Immature natural killer cell (primary cell): ENCODE results near the gene UNC5C. TPM values are rescaled to one million over a fixed set of nuclear protein-coding genes. Genes with fewer than 3 reads are reported as not detected.

ENCODE experiments used
- DNase-seq, 3 donors: peaks; one replicate each; pipeline ENCODE4 v3.0.0; 2022; ENCODE audit warnings: mixed read lengths in 1 of 3
- H3K27ac Mint-ChIP-seq, 6 donors: one replicate each; pipeline ENCODE4 v1.8.0; 2020; ENCODE audit warnings: mixed read lengths in 6 of 6, mild to moderate bottlenecking in 5 of 6, inconsistent platforms in 4 of 6, moderate library complexity in 3 of 6
- H3K27me3 Mint-ChIP-seq, 3 donors: one replicate each; pipeline ENCODE4 v1.8.0; 2020 to 2021; ENCODE audit warnings: low read depth in 3 of 3, mild to moderate bottlenecking in 3 of 3, mixed read lengths in 3 of 3, moderate library complexity in 3 of 3, inconsistent platforms in 1 of 3
- H3K36me3 Mint-ChIP-seq, 3 donors: one replicate each; pipeline ENCODE4 v1.8.0; 2020; ENCODE audit warnings: mixed read lengths in 3 of 3, inconsistent platforms in 2 of 3, mild to moderate bottlenecking in 2 of 3
- H3K4me1 Mint-ChIP-seq, 2 donors: one replicate each; pipeline ENCODE4 v1.8.0; 2020; ENCODE audit warnings: inconsistent platforms in 2 of 2, mild to moderate bottlenecking in 2 of 2, mixed read lengths in 2 of 2, moderate library complexity in 1 of 2
- H3K4me3 Mint-ChIP-seq, 5 donors: one replicate each; pipeline ENCODE4 v1.8.0; 2020; ENCODE audit warnings: mild to moderate bottlenecking in 5 of 5, mixed read lengths in 5 of 5, inconsistent platforms in 3 of 5, moderate library complexity in 3 of 5
- H3K9me3 Mint-ChIP-seq, 6 donors: one replicate each; pipeline ENCODE4 v1.8.0; 2020; ENCODE audit warnings: mild to moderate bottlenecking in 6 of 6, mixed read lengths in 6 of 6, inconsistent platforms in 4 of 6, moderate library complexity in 3 of 6
- polyA plus RNA-seq, 3 donors: library from polyadenylated mRNA; unstranded; fragments of 300-500 nt; fragmentation: Illumina TruSeq; gene quantifications; one replicate each; pipeline ENCODE4 v1.2.3, GENCODE V29; 2021

Gene UNC5C
- polyA plus RNA-seq, 3 donors from 2014 or later = not detected

DNA sequence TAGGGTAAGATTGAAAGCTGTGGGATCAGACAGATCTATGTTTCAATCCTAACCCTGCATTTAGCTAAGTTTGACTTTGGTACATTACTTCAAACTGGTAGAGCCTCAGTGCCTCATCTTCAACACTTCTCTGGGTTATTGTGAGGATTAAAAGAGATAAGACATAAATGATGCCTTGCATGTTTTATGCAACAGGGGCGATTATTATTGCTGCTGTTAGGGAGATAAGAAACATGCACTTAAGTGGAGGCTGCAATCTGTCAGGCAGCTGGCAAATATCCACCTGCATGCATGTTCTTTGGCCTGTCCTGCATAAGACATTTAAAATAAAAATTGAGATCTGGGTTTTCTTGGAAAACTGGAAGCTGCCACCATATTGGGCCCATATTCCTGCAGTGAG, 24.6 kb downstream of the UNC5C start:
- no peak overlapping the region for H3K27ac Mint-ChIP-seq
- peaks cover 0 to 2% (median 1%) of the 10 kb centered on the region in 3 donors for H3K27me3 Mint-ChIP-seq
- no peak overlapping the region for H3K4me3 Mint-ChIP-seq
- DNase-seq = no peak
- H3K4me1 Mint-ChIP-seq = no peaks in the 10 kb centered on the region
- peaks cover 0 to 5% (median 0%) of the 10 kb centered on the region in 6 donors for H3K9me3 Mint-ChIP-seq
- H3K36me3 Mint-ChIP-seq = peaks cover 0 to 3% (median 0%) of the 10 kb centered on the region in 3 donors

DNA sequence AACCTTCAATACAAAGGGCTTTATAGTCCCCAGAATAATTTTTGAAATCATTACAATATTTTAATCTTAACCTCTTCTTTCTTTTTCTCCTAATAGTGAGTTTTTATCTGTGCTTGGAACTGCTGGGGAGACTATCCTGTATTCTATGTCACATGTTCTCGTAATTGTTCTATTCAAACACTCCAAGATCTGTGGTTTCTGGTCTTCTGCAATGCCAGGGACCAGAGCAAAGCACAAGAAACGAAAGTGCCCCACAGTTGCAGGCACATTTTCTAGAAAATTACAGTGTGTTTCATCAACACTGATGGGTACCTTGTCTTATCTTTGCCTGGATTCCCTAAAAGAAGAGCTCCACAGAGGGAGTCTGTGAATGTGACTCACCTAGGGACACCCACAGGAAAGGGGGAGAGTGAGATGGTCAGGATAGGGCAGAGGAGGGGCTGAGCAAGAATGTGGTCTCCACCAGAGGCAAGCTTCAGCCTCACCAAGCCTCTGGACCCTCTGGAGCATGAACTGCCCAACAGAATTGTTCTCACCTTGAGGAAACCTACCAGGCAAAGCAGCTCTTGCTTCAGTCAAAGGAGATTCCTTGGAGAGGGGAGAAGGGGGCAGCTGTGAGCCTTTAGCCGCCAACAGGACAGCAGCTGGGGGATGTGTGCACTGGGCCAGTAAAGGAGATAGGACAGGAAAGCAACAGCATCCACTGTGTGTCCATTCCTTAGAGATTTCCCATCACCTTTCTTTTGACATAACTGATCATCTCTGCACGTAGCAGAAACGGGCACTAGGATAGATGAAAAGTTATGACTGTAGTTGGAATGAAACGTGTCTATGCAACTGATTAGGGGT, 25.9 kb downstream of the UNC5C start:
- H3K36me3 Mint-ChIP-seq = peaks cover 0 to 3% (median 0%) of the 10 kb centered on the region in 3 donors
- H3K27ac Mint-ChIP-seq = no peak overlapping the region
- H3K4me1 Mint-ChIP-seq = no peaks in the 10 kb centered on the region
- DNase-seq = no peak
- H3K4me3 Mint-ChIP-seq = no peak overlapping the region
- peaks cover 0 to 3% (median 2%) of the 10 kb centered on the region in 3 donors for H3K27me3 Mint-ChIP-seq
- peaks cover 0 to 5% (median 0%) of the 10 kb centered on the region in 6 donors for H3K9me3 Mint-ChIP-seq

DNA sequence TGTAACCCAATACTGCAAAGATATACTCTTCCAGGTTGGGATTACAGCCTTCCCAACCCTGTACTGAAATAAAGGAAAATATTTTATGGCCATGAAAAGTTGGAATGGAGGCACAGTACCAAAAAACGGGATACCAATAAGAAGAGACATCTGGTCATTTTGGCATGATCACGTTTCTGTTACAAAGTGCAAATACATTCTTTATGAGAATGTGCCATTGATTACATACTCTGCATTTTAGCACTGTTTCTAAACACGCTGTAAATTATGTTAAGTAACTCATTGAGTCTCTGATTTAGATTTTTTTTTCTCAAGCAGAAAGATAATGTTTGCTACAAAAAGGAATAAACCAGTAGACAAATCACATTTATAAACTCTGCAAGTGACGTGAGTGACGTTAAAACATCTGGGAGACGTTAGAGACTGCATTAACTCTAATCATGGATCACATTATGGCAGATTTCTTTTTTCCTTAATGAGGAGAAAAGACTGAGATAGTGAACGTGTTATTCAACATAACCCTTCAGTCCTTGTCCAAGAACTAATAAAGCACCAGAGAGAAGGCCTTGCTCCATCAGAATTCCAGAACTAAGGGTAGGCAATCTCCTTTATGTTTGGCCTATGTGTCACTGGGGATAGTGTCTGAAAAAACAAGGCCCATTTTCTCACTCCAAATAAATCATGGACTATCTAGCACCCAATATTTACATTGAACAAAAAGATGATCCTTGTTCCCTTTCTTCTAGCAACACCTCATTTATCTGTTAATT, 31.0 kb downstream of the UNC5C start:
- H3K4me3 Mint-ChIP-seq = no peak overlapping the region
- no peaks in the 10 kb centered on the region for H3K4me1 Mint-ChIP-seq
- H3K9me3 Mint-ChIP-seq = peaks cover 0 to 8% (median 2%) of the 10 kb centered on the region in 6 donors
- H3K36me3 Mint-ChIP-seq = peaks cover 0 to 3% (median 0%) of the 10 kb centered on the region in 3 donors
- H3K27me3 Mint-ChIP-seq = peaks cover 0 to 2% (median 2%) of the 10 kb centered on the region in 3 donors
- H3K27ac Mint-ChIP-seq = no peak overlapping the region
- no peak for DNase-seq

DNA sequence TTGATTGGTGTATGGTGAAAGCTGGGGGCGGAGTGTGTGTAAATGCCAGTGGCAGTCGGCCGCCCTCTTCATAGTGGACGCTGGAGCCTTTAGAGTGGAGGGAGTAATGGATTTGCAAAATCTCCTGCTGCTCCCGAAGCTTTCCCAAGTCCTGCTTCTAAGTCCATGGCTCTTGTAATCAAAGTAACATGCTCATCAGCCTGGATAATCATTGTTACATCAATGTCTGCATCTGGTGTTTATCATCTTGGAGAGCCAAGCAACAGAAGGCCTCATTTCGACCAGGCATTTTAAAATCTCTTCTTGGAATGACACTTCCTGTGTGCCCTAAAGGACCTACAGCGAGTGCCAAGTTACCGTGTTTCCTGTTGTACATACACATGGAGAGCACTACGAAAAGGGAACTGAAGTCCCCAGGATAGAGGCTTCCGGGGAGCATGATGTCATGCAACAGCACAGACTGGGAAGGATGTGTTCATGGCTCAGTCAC, 32.2 kb downstream of the UNC5C start:
- Mint-ChIP-seq H3K9me3 (peaks cover 0 to 8% (median 2%) of the 10 kb centered on the region in 6 donors), H3K36me3 (peaks cover 0 to 3% (median 0%) of the 10 kb centered on the region in 3 donors), H3K4me1 (no peaks in the 10 kb centered on the region), H3K4me3 (no peak overlapping the region), H3K27ac (no peak overlapping the region), H3K27me3 (peaks cover 0 to 2% (median 2%) of the 10 kb centered on the region in 3 donors)
- no peak for DNase-seq

DNA sequence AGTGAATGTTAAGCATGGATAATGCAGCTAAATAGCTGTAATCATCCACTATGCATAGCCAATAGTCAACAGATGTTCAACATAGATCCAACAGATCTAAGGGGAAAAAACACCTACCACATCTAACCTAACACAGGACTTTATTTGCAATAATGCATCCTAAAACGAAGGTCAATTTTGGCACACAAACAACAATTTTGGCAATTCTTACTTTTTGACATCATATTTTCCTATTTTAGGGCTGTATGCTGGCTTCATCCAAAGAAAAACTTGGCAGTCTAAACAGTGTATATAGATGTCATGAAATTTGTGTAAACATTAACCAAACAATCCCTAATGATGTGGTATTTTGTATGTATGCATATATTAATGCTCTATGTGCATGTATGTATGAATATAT, 33.2 kb downstream of the UNC5C start:
- Mint-ChIP-seq H3K27ac (no peak overlapping the region), H3K27me3 (peaks cover 0 to 2% (median 2%) of the 10 kb centered on the region in 3 donors), H3K4me3 (no peak overlapping the region), H3K36me3 (peaks cover 0 to 3% (median 0%) of the 10 kb centered on the region in 3 donors), H3K4me1 (no peaks in the 10 kb centered on the region), H3K9me3 (peaks cover 0 to 8% (median 4%) of the 10 kb centered on the region in 6 donors)
- DNase-seq = no peak

DNA sequence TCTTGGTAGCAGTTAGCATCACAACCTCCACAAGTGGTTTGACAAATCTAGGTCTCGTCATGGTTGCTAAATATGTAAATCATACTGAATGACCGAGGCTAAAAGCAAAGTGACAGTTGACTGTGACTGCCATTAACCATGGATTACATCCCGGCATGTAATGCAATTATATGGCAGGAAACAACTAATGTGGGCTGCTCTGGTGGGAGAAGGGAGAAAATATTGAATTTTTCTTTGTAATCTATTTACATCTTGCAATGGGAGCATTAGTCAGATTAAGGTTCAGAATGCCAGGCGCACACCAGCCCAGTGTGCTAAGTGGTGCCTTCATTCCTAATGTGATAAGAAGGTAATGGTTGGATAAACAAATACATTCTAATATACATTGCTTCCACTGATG, 35.8 kb downstream of the UNC5C start:
- H3K36me3 Mint-ChIP-seq = no peaks in the 10 kb centered on the region
- no peak overlapping the region for H3K27ac Mint-ChIP-seq
- peaks cover 0 to 8% (median 2%) of the 10 kb centered on the region in 6 donors for H3K9me3 Mint-ChIP-seq
- no peak for DNase-seq
- H3K4me1 Mint-ChIP-seq = no peaks in the 10 kb centered on the region
- H3K4me3 Mint-ChIP-seq = no peak overlapping the region
- H3K27me3 Mint-ChIP-seq = no peaks in the 10 kb centered on the region

DNA sequence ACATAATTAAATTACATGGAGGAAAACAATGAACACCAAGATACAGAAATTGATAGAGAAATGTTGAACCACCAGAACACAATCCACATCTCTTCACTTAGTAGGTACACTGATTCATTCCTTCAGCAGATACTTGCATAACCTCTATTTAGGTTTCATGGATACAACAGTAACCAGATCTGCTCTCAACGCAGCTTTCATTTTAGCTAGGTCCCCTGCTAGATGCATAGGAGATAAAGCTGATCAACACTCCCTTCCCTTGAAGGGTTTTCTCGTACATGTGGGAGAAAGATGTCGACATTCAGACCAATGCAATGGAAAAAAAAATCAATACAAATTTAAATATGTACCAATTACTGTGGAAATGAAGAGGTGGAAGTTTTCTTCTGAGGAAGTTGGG, 37.3 kb downstream of the UNC5C start:
- H3K4me1 Mint-ChIP-seq = no peaks in the 10 kb centered on the region
- H3K4me3 Mint-ChIP-seq = no peak overlapping the region
- no peak for DNase-seq
- peaks cover 0 to 9% (median 0%) of the 10 kb centered on the region in 6 donors for H3K9me3 Mint-ChIP-seq
- no peaks in the 10 kb centered on the region for H3K27me3 Mint-ChIP-seq
- no peak overlapping the region for H3K27ac Mint-ChIP-seq
- no peaks in the 10 kb centered on the region for H3K36me3 Mint-ChIP-seq

DNA sequence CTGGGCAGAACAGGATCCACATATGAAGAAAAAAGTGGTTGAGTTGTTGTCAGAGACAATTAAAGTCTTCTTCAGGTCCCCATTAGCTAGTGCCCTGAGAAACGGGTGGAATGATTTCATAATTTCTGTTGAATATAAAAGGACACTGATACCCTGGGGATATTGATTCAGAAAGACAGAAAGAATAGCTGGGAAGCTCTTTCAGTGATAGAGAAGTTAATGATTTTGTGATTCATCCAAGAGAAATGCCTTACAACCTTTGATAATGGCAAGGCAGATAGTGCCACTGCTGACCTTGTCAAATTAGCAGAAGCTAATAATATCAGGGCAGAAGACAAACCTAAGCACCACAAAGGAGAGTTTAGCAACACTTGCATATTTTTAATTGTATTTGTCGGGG, 37.9 kb downstream of the UNC5C start:
- DNase-seq = no peak
- Mint-ChIP-seq H3K27ac (no peak overlapping the region), H3K9me3 (peaks cover 0 to 9% (median 0%) of the 10 kb centered on the region in 6 donors), H3K27me3 (no peaks in the 10 kb centered on the region), H3K36me3 (no peaks in the 10 kb centered on the region), H3K4me1 (no peaks in the 10 kb centered on the region), H3K4me3 (no peak overlapping the region)

DNA sequence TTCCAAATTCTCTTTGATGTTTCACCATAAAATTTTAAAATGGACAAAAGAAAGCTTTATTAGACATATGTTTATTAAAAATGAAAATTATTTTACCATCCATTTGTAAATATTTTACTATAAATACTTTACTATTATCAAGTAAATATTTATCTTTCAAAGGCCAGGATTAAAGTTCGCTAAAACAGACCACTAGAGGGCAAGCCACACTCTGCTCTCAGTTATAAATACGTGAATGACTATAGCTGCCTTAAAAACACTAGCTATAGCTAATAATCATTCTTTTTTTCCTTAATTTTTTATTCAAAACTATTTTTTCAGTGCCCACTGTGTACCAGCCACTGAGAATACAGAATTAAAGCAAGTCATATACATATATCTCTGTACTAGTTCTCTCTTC, 38.6 kb downstream of the UNC5C start:
- Mint-ChIP-seq H3K4me1 (no peaks in the 10 kb centered on the region), H3K27me3 (no peaks in the 10 kb centered on the region), H3K4me3 (no peak overlapping the region), H3K36me3 (no peaks in the 10 kb centered on the region), H3K9me3 (peaks cover 0 to 9% (median 0%) of the 10 kb centered on the region in 6 donors), H3K27ac (no peak overlapping the region)
- DNase-seq = no peak

DNA sequence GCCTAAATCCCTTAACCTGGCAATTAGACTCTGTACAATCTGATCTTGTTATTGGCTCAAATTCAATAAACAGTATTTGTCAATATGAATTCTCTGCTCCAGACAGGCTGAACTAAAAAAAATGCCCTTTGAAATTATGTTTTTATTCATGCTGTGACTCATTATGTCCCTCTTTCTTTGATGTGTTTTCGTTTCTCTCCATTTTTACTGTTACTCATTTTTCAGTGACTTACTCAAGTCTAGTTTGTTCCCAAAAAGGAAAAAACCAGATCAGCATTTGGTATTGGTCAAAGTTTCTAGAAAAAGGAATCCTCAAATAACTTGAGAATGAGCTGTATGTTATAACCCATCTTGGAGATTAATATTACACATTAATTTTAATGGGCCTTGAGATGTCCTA, 40.4 kb downstream of the UNC5C start:
- Mint-ChIP-seq H3K4me3 (no peak overlapping the region), H3K36me3 (no peaks in the 10 kb centered on the region), H3K27me3 (no peaks in the 10 kb centered on the region), H3K9me3 (peaks cover 0 to 12% (median under 1%) of the 10 kb centered on the region in 6 donors), H3K27ac (no peak overlapping the region), H3K4me1 (no peaks in the 10 kb centered on the region)
- DNase-seq = no peak

DNA sequence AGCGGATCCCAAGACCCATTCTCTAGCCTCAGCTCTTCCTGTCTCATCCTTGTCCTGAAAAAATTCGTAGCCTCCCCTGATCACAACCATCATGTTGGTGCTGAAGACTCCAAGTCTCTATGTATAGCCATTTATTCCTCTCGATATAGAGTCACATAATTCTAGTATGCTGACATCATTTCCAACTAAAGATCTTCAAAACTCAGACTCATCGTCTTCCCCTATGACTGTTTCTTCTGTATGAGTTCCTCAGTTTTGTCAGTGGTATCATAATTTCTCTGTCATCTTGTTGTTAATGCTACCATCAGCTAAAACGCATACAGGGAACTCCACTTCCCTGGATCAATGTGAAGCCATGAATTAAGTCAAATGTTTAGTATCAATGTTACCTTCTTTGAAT, 41.2 kb downstream of the UNC5C start:
- no peak for DNase-seq
- Mint-ChIP-seq H3K4me1 (no peaks in the 10 kb centered on the region), H3K36me3 (no peaks in the 10 kb centered on the region), H3K9me3 (peaks cover 0 to 12% (median under 1%) of the 10 kb centered on the region in 6 donors), H3K4me3 (no peak overlapping the region), H3K27me3 (no peaks in the 10 kb centered on the region), H3K27ac (no peak overlapping the region)

DNA sequence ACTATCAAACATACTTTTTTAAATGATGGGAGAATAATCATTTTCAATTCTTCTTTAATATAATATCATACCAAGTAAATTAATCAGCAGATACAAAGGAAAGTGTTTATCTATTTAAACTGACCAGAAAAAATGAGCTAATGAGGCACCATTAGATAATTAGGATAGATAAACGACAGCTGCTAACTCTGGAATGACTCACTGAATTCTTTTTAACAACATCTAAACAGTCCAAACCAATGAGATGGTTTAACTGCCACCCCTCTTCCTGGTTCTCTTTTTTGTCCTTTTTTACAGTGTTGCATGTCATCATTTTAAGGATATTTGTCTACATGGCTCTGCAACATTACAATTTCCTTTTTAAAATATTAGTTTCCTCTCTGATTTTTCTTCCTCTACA, 41.6 kb downstream of the UNC5C start:
- no peak overlapping the region for H3K4me3 Mint-ChIP-seq
- no peak overlapping the region for H3K27ac Mint-ChIP-seq
- no peaks in the 10 kb centered on the region for H3K27me3 Mint-ChIP-seq
- H3K36me3 Mint-ChIP-seq = no peaks in the 10 kb centered on the region
- H3K4me1 Mint-ChIP-seq = no peaks in the 10 kb centered on the region
- H3K9me3 Mint-ChIP-seq = peaks cover 0 to 12% (median under 1%) of the 10 kb centered on the region in 6 donors
- no peak for DNase-seq

DNA sequence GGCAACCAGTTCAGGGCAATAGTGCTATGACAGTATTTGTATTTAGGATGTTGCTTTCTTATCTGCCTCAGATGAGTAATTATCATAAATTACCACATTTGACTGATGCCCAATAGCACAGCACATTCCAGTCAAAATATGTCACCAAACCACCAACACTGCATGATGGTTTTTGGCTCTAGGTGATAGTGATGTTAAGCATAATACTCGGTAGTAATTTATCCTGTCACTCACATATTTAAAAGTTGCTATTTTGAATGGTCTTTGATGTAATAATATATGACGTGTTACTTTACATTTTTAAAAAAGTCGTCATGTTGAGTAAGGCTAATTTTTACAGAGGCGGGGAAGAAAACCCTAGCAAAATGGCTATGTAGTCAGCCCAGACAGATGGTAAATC, 42.5 kb downstream of the UNC5C start:
- no peak overlapping the region for H3K4me3 Mint-ChIP-seq
- no peak overlapping the region for H3K27ac Mint-ChIP-seq
- H3K4me1 Mint-ChIP-seq = no peaks in the 10 kb centered on the region
- peaks cover 0 to 12% (median under 1%) of the 10 kb centered on the region in 6 donors for H3K9me3 Mint-ChIP-seq
- no peaks in the 10 kb centered on the region for H3K27me3 Mint-ChIP-seq
- no peaks in the 10 kb centered on the region for H3K36me3 Mint-ChIP-seq
- DNase-seq = no peak

DNA sequence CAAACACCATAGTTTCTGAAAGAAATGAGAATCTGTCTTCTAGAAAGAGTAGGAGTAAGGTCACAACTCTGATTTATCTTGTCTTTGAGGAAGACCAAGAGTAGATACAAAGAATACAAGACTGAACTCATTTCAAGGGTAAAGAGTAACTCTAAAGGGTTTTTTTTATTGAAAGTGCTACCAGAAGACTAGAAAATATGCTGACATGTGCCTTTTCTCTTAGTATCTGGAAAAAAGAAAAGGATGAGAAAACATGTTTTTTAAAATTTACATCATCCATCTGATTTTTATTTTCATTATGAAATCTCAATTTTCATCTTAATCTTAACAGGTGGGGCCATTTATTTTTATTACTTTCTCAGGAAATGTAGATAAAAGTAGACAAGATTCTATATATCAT, 43.0 kb downstream of the UNC5C start:
- Mint-ChIP-seq H3K4me3 (no peak overlapping the region), H3K9me3 (peaks cover 0 to 7% (median under 1%) of the 10 kb centered on the region in 6 donors), H3K36me3 (no peaks in the 10 kb centered on the region), H3K4me1 (no peaks in the 10 kb centered on the region), H3K27me3 (no peaks in the 10 kb centered on the region), H3K27ac (no peak overlapping the region)
- no peak for DNase-seq
